ENCODE results near the gene BATF3.

Gene BATF3

GRCh38 chr1:212667223-212668139 is 32.2 kb downstream of the BATF3 start:
- DNase-seq (no peak), ATAC-seq (ENCODE audit: insufficient read depth, low read depth) (no peak)
- Histone ChIP-seq H4K20me1 (ENCODE audit: insufficient read depth, low read length) (no peaks in the 10 kb centered on the region), H3K27ac (ENCODE audit: low read length) (no peak overlapping the region), H3K79me2 (ENCODE audit: insufficient read depth, low read length) (no peaks in the 10 kb centered on the region), H2AFZ (ENCODE audit: low read depth, low read length) (no peak overlapping the region), H3K36me3 (ENCODE audit: insufficient read depth, low read length) (no peaks in the 10 kb centered on the region), H3K9ac (ENCODE audit: low read depth, low read length) (no peak overlapping the region), H3K4me3 (ENCODE audit: low read depth in 1 of 2, low read length in 2 of 2) (no peak overlapping the region), H3K4me2 (ENCODE audit: insufficient read depth, low read length) (no peak overlapping the region), H3K9me3 (ENCODE audit: insufficient read depth, low read length, severe bottlenecking) (no peaks in the 10 kb centered on the region), H3K4me1 (ENCODE audit: insufficient read depth, low read length) (peaks cover 6% of the 10 kb centered on the region; the same call in 1 of the 2 replicates), H3K27me3 (ENCODE audit: insufficient read depth, low read length, poor library complexity) (no peaks in the 10 kb centered on the region)
- TF ChIP-seq EZH2 (IDR thresholded peaks at IDR 0.05; ENCODE audit: borderline replicate concordance, low read depth, low read length, severe bottlenecking) = no peak
- TF ChIP-seq, protein P1, sequence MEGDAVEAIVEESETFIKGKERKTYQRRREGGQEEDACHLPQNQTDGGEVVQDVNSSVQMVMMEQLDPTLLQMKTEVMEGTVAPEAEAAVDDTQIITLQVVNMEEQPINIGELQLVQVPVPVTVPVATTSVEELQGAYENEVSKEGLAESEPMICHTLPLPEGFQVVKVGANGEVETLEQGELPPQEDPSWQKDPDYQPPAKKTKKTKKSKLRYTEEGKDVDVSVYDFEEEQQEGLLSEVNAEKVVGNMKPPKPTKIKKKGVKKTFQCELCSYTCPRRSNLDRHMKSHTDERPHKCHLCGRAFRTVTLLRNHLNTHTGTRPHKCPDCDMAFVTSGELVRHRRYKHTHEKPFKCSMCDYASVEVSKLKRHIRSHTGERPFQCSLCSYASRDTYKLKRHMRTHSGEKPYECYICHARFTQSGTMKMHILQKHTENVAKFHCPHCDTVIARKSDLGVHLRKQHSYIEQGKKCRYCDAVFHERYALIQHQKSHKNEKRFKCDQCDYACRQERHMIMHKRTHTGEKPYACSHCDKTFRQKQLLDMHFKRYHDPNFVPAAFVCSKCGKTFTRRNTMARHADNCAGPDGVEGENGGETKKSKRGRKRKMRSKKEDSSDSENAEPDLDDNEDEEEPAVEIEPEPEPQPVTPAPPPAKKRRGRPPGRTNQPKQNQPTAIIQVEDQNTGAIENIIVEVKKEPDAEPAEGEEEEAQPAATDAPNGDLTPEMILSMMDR (IDR thresholded peaks at IDR 0.05; ENCODE audit: borderline replicate concordance, extremely low read depth, low read length, poor library complexity, severe bottlenecking) = no peak

- no peak overlapping the region for H3K9ac ChIP-seq (ENCODE audit: low read depth, low read length)
- H2AFZ ChIP-seq (ENCODE audit: low read depth, low read length) = no peak overlapping the region
- no peaks in the 10 kb centered on the region for H4K20me1 ChIP-seq (ENCODE audit: insufficient read depth, low read length)
- no peak overlapping the region for H3K4me3 ChIP-seq (ENCODE audit: low read depth in 1 of 2, low read length in 2 of 2)
- H3K36me3 ChIP-seq (ENCODE audit: insufficient read depth, low read length) = no peaks in the 10 kb centered on the region
- DNase-seq (no peak), ATAC-seq (ENCODE audit: insufficient read depth, low read depth) (no peak)
- no peaks in the 10 kb centered on the region for H3K27me3 ChIP-seq (ENCODE audit: insufficient read depth, low read length, poor library complexity)
- peaks cover 6% of the 10 kb centered on the region; the same call in 1 of the 2 replicates for H3K4me1 ChIP-seq (ENCODE audit: insufficient read depth, low read length)
- no peak overlapping the region for H3K27ac ChIP-seq (ENCODE audit: low read length)
- H3K79me2 ChIP-seq (ENCODE audit: insufficient read depth, low read length) = no peaks in the 10 kb centered on the region
- no peak overlapping the region for H3K4me2 ChIP-seq (ENCODE audit: insufficient read depth, low read length)
- no peaks in the 10 kb centered on the region for H3K9me3 ChIP-seq (ENCODE audit: insufficient read depth, low read length, severe bottlenecking)
- TF ChIP-seq, protein P1 (IDR thresholded peaks at IDR 0.05; ENCODE audit: borderline replicate concordance, extremely low read depth, low read length, poor library complexity, severe bottlenecking) = no peak
These were observed 33.4 kb downstream of the BATF3 start for GRCh38 chr1:212666116-212666775.

- Histone ChIP-seq H3K79me2 (ENCODE audit: insufficient read depth, low read length) (no peaks in the 10 kb centered on the region), H3K4me2 (ENCODE audit: insufficient read depth, low read length) (peak overlapping the region; percentile 57), H3K9me3 (ENCODE audit: insufficient read depth, low read length, severe bottlenecking) (no peaks in the 10 kb centered on the region), H3K4me3 (ENCODE audit: low read depth in 1 of 2, low read length in 2 of 2) (peak overlapping the region in 1 of 2 experiments; percentile 28; a peak in 1 of 4 replicates), H3K36me3 (ENCODE audit: insufficient read depth, low read length) (no peaks in the 10 kb centered on the region), H4K20me1 (ENCODE audit: insufficient read depth, low read length) (no peaks in the 10 kb centered on the region), H3K9ac (ENCODE audit: low read depth, low read length) (no peak overlapping the region), H2AFZ (ENCODE audit: low read depth, low read length) (peak overlapping the region; percentile 55; the same call in 1 of the 2 replicates), H3K27me3 (ENCODE audit: insufficient read depth, low read length, poor library complexity) (no peaks in the 10 kb centered on the region), H3K27ac (ENCODE audit: low read length) (no peak overlapping the region), H3K4me1 (ENCODE audit: insufficient read depth, low read length) (peaks cover 6% of the 10 kb centered on the region; the same call in 1 of the 2 replicates)
- ATAC-seq (ENCODE audit: insufficient read depth, low read depth) (peak; percentile 97), DNase-seq (peak; percentile 73)
- no peak for TF ChIP-seq EZH2 (IDR thresholded peaks at IDR 0.05; ENCODE audit: borderline replicate concordance, low read depth, low read length, severe bottlenecking)
- TF ChIP-seq, protein P1 (IDR thresholded peaks at IDR 0.05; ENCODE audit: borderline replicate concordance, extremely low read depth, low read length, poor library complexity, severe bottlenecking) = peak; percentile 83
These were observed 34.2 kb downstream of the BATF3 start for GRCh38 chr1:212665241-212666115.

All from DND-41 (cell line).